ENCODE results near the gene DCUN1D2. TPM values are rescaled to one million over a fixed set of nuclear protein-coding genes. Genes with fewer than 3 reads are reported as not detected.

Gene DCUN1D2
- total RNA-seq, 3 donors from 2014 or later: 15.8 to 22.4 (median 16.4) TPM

DNA sequence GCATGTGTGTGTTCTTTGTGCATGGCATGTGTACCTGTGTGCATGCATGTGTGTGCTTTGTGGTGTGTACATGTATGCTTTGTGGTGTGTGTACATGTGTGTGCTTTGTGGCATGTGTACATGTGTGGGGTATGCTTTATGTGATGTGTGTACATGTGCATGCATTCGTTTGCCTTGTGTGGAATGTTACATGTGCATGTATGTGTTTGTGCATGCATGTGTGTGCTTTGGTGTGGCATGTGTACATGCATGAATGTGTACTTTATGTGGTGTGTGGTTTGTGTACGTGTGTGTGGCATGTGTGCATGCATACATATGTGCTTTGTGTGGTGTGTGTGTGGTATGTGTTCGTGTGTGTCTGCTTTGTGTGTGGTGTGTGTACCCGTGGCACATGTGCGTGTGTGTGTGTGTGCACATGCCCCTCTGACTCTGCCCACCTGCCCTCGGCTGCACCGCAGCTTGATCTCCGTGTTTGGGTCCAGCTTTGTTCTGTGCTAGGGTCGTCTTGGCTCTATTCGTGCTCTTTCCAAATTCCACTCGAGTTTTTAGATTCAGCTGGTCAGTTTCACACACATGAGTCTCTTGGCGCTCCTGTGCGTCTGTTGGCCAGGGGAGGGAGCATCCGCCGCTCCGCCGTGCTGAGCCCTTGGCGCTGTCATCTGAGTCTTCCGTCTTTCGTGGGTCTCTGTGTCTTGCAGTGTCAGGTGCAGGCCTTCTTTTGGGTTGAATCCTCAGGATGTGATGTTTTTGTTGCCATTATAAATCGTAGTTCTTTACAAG, 47.6 kb upstream of the DCUN1D2 start:
- Histone ChIP-seq H3K4me1 (no peaks in the 10 kb centered on the region), H3K27ac (no peak overlapping the region), H3K27me3 (no peaks in the 10 kb centered on the region), H3K9me3 (no peaks in the 10 kb centered on the region), H3K36me3 (no peaks in the 10 kb centered on the region), H3K4me3 (no peak overlapping the region)
- peak in 1 of 2 donors; percentile 12 for DNase-seq (ENCODE audit: low spot score in 2 of 2)
- intact Hi-C loops (cut with DNase I; ENCODE audit: low total_unique reads): no loop called here
- TF ChIP-seq POLR2AphosphoS5 (IDR thresholded peaks at IDR 0.05): no peak
- TF ChIP-seq, protein P1, sequence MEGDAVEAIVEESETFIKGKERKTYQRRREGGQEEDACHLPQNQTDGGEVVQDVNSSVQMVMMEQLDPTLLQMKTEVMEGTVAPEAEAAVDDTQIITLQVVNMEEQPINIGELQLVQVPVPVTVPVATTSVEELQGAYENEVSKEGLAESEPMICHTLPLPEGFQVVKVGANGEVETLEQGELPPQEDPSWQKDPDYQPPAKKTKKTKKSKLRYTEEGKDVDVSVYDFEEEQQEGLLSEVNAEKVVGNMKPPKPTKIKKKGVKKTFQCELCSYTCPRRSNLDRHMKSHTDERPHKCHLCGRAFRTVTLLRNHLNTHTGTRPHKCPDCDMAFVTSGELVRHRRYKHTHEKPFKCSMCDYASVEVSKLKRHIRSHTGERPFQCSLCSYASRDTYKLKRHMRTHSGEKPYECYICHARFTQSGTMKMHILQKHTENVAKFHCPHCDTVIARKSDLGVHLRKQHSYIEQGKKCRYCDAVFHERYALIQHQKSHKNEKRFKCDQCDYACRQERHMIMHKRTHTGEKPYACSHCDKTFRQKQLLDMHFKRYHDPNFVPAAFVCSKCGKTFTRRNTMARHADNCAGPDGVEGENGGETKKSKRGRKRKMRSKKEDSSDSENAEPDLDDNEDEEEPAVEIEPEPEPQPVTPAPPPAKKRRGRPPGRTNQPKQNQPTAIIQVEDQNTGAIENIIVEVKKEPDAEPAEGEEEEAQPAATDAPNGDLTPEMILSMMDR (IDR thresholded peaks at IDR 0.05): no peak
- no peak for TF ChIP-seq POLR2A (IDR thresholded peaks at IDR 0.05)

DNA sequence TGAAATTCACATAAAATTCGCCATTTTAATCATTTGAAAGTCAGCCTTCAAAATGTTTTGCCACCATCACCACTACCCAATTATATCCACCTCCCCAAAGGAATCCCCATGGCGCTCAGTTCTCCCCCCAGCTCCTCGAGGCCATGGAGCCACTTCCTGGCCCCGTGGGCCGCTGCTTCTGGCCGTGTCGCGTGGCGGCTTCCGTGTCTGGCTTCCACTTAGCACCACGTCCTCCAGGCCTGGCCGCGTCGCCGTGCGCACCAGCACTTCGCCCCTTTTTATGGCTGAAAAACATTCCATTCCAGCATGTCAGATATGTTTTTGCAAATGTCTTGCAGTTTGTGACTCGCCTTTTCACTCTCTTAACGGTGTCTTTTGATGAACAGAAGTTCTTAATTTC, 46.7 kb upstream of the DCUN1D2 start:
- H3K36me3 ChIP-seq: no peaks in the 10 kb centered on the region
- H3K4me1 ChIP-seq: no peaks in the 10 kb centered on the region
- H3K4me3 ChIP-seq: no peak overlapping the region
- no peaks in the 10 kb centered on the region for H3K9me3 ChIP-seq
- peak in 1 of 2 donors; percentile 20 for DNase-seq (ENCODE audit: low spot score in 2 of 2)
- intact Hi-C loops (cut with DNase I; ENCODE audit: low total_unique reads): no loop called here
- H3K27me3 ChIP-seq: no peaks in the 10 kb centered on the region
- TF ChIP-seq, protein P1 (IDR thresholded peaks at IDR 0.05): no peak
- TF ChIP-seq POLR2A (IDR thresholded peaks at IDR 0.05) (no peak), POLR2AphosphoS5 (IDR thresholded peaks at IDR 0.05) (no peak)
- H3K27ac ChIP-seq: no peak overlapping the region

DNA sequence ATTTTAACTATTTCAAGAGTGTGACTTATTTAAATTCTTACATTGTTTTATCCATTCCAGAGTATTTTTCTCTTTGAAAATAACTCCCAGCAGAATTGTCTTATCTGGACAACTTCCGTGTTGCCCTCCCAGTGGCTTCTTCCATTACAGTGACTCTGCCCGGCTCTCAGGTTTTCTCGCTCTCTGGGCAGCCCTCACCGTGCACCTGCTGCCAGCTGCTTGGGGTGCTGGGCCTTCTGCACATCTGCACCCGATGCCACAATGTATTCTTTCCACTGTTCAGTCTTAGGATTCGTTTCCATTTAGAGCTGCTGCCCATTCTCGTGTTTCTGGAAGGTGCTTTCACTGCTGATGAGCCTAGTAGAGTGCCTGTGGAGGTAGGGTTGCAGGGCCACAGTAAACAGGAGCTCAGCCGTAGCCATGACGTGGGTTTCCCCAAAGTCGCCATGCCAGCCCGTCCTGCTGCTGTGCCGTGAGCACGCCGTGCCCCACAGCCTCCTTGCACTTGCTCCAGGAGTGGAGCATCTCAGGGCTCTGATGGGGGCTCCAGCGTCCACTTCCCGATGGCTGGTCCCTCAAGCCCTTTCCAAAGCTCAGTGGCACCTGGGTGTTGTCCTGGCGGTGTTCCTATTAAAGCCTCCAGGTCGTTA, 46.1 kb upstream of the DCUN1D2 start:
- peak in 1 of 2 donors; percentile 39 for DNase-seq (ENCODE audit: low spot score in 2 of 2)
- TF ChIP-seq POLR2A (IDR thresholded peaks at IDR 0.05): no peak
- TF ChIP-seq POLR2AphosphoS5 (IDR thresholded peaks at IDR 0.05): no peak
- TF ChIP-seq, protein P1 (IDR thresholded peaks at IDR 0.05): no peak
- Histone ChIP-seq H3K27me3 (no peaks in the 10 kb centered on the region), H3K9me3 (no peaks in the 10 kb centered on the region), H3K4me1 (no peaks in the 10 kb centered on the region), H3K36me3 (no peaks in the 10 kb centered on the region), H3K27ac (no peak overlapping the region), H3K4me3 (no peak overlapping the region)
- intact Hi-C loops (cut with DNase I; ENCODE audit: low total_unique reads): no loop called here

DNA sequence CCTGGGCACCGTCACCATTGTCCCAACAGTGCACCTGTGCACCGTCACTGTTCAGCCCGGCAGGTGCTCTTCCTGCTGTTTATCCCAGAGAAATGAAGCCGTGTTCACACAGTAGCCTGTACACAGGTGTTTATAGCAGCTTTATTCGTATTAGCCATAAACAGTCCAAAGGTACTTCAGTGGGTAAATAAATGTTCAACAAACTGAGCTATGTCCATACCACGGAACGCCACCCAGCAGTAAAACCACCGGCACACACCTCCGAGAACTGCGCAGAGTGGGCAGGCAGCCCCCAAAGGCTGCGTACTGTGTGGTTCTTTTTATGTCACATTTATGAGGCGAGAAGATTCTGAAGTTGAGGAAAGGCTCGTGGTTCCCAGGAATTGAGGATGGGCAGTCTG, 44.9 kb upstream of the DCUN1D2 start:
- no peaks in the 10 kb centered on the region for H3K9me3 ChIP-seq
- DNase-seq (ENCODE audit: low spot score in 2 of 2): peak in 1 of 2 donors; percentile 33
- intact Hi-C loops (cut with DNase I; ENCODE audit: low total_unique reads): no loop called here
- no peak overlapping the region for H3K4me3 ChIP-seq
- TF ChIP-seq, protein P1 (IDR thresholded peaks at IDR 0.05): no peak
- no peak overlapping the region for H3K27ac ChIP-seq
- no peaks in the 10 kb centered on the region for H3K36me3 ChIP-seq
- H3K4me1 ChIP-seq: no peaks in the 10 kb centered on the region
- H3K27me3 ChIP-seq: no peaks in the 10 kb centered on the region

DNA sequence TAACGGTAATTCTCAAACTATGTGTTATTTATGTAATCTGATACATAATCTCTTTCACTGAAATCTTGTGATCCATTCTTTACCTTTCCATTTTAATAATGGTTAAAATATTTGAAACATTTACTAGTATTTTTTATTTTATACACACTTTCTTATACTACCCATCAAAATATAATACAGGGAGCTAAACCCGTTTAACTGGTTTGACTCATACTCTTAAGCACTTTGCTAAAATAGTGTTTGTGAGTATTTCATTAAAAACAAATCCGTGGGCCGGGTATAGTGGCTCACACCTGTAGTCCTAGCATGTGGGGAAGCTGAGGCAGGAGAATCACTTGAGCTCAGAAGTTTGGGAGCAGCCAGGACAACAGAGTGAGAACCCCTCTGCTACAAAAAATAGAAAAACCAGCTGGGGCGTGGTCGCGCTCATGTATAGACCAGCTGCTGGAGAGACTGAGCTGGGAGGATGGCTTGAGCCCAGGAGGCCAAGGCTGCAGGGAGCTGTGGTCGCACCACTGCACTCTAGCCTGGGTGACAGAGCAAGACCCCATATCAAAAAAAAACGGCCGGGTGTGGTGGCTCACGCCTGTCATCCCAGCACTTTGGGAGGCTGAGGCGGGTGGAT, 43.8 kb upstream of the DCUN1D2 start:
- DNase-seq (ENCODE audit: low spot score in 2 of 2): peak in 1 of 2 donors; percentile 27
- H3K36me3 ChIP-seq: no peaks in the 10 kb centered on the region
- no peak overlapping the region for H3K27ac ChIP-seq
- no peaks in the 10 kb centered on the region for H3K27me3 ChIP-seq
- H3K4me3 ChIP-seq: no peak overlapping the region
- no peak for TF ChIP-seq POLR2A (IDR thresholded peaks at IDR 0.05)
- TF ChIP-seq POLR2AphosphoS5 (IDR thresholded peaks at IDR 0.05): no peak
- TF ChIP-seq, protein P1 (IDR thresholded peaks at IDR 0.05): no peak
- intact Hi-C loops (cut with DNase I; ENCODE audit: low total_unique reads): no loop called here
- no peaks in the 10 kb centered on the region for H3K4me1 ChIP-seq
- H3K9me3 ChIP-seq: no peaks in the 10 kb centered on the region

All from breast epithelium (tissue), 4 donors.